Natural killer cell treated with Interleukin-12 subunit alpha and Interleukin-12 subunit beta and Interleukin-15 and Interleukin-18, amount 100 ng/mL, for 72 hours (primary cell): Measurements from ENCODE around the gene MSI2. TPM values are rescaled to one million over a fixed set of nuclear protein-coding genes. Genes with fewer than 3 reads are reported as not detected.

Experiments used
- ATAC-seq, 2 donors: fragments of 150-1000 bp; cut with Tn5 transposase in 1 of 2; sonication (Bioruptor Pico), chemical (Tn5 transposase) in 1 of 2; 2 replicates each; pipeline ENCODE4 v1.10.0; 2021
- DNase-seq: peaks from one replicate; pipeline ENCODE4 v3.0.0; 2022; ENCODE audit warnings: low spot score
- H3K27ac Mint-ChIP-seq, 2 donors: 1 replicate in 1 of 2; 2 replicates in 1 of 2; pipeline ENCODE4 v1.8.0; 2022; ENCODE audit warnings: mixed read lengths in 2 of 2, mild to moderate bottlenecking in 1 of 2, moderate library complexity in 1 of 2
- H3K27me3 Mint-ChIP-seq, 2 donors: 1 replicate in 1 of 2; 2 replicates in 1 of 2; pipeline ENCODE4 v1.8.0; 2022; ENCODE audit warnings: mixed read lengths in 2 of 2
- H3K36me3 Mint-ChIP-seq: one replicate; pipeline ENCODE4 v1.8.0; 2022; ENCODE audit warnings: mixed read lengths
- H3K4me1 Mint-ChIP-seq, 2 donors: 1 replicate in 1 of 2; 2 replicates in 1 of 2; pipeline ENCODE4 v1.8.0; 2022; ENCODE audit warnings: low read depth in 2 of 2, mixed read lengths in 2 of 2, mild to moderate bottlenecking in 1 of 2
- H3K4me3 Mint-ChIP-seq: one replicate; pipeline ENCODE4 v1.8.0; 2022; ENCODE audit warnings: mixed read lengths
- H3K9me3 Mint-ChIP-seq: 2 replicates; pipeline ENCODE4 v1.8.0; 2022; ENCODE audit warnings: mixed read lengths
- total RNA-seq, 2 donors: library from RNA; stranded (reverse); gene quantifications; one replicate each; pipeline ENCODE4 v1.2.3, GENCODE V29; 2022

MSI2 gene
- total RNA-seq, 2 donors from 2014 or later = 51.3 to 126 TPM

- Mint-ChIP-seq H3K4me1 (peaks cover 12 to 14% of the 10 kb centered on the region in 2 donors), H3K27ac (peak overlapping the region; percentile 62 to 75), H3K4me3 (peak overlapping the region; percentile 69), H3K9me3 (peaks cover 3% of the 10 kb centered on the region), H3K36me3 (peaks cover 17% of the 10 kb centered on the region), H3K27me3 (no peaks in the 10 kb centered on the region)
- DNase-seq (no peak), ATAC-seq (no peak)
Measured at GRCh38 chr17:57692770-57693169, 436.4 kb downstream of the MSI2 start.

DNA sequence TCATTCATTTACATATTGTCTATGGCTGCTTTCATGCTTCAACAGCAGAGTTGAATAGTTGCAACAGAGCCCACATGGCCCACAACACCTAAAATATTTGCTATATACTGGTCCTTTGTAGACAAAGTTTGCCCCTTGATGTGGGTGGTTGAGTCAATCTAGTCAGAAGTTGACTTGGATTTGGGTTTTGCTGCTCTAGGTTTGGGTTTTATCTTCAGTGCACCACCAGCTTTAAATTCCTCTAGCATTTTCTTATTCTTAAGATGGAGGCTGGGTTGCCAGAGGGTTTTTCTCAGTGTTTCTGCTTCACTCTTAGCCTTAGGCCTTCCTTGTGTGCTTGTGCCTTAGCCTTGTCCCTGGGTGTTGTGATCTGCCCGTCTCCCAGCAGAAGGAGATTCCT, 437.7 kb downstream of the MSI2 start:
- H3K27ac Mint-ChIP-seq = peak overlapping the region in 1 of 2 donors; percentile 62
- H3K9me3 Mint-ChIP-seq = peaks cover 3% of the 10 kb centered on the region
- no peak overlapping the region for H3K4me3 Mint-ChIP-seq
- peaks cover 17% of the 10 kb centered on the region for H3K36me3 Mint-ChIP-seq
- ATAC-seq (no peak), DNase-seq (no peak)
- no peaks in the 10 kb centered on the region for H3K27me3 Mint-ChIP-seq
- peaks cover 12 to 14% of the 10 kb centered on the region in 2 donors for H3K4me1 Mint-ChIP-seq

GRCh38 chr17:57696050-57696449, 439.7 kb downstream of the MSI2 start:
- Mint-ChIP-seq H3K27me3 (no peaks in the 10 kb centered on the region), H3K4me3 (no peak overlapping the region), H3K27ac (no peak overlapping the region), H3K4me1 (peaks cover 12 to 14% of the 10 kb centered on the region in 2 donors), H3K36me3 (peaks cover 17% of the 10 kb centered on the region), H3K9me3 (peaks cover 3% of the 10 kb centered on the region)
- ATAC-seq = no peak
- no peak for DNase-seq

GRCh38 chr17:57697197-57697596, 440.9 kb downstream of the MSI2 start:
- Mint-ChIP-seq H3K9me3 (peaks cover 3% of the 10 kb centered on the region), H3K27me3 (no peaks in the 10 kb centered on the region), H3K4me3 (no peak overlapping the region), H3K27ac (no peak overlapping the region), H3K4me1 (peaks cover 12 to 14% of the 10 kb centered on the region in 2 donors), H3K36me3 (peaks cover 13% of the 10 kb centered on the region)
- DNase-seq = no peak
- ATAC-seq = no peak

DNA sequence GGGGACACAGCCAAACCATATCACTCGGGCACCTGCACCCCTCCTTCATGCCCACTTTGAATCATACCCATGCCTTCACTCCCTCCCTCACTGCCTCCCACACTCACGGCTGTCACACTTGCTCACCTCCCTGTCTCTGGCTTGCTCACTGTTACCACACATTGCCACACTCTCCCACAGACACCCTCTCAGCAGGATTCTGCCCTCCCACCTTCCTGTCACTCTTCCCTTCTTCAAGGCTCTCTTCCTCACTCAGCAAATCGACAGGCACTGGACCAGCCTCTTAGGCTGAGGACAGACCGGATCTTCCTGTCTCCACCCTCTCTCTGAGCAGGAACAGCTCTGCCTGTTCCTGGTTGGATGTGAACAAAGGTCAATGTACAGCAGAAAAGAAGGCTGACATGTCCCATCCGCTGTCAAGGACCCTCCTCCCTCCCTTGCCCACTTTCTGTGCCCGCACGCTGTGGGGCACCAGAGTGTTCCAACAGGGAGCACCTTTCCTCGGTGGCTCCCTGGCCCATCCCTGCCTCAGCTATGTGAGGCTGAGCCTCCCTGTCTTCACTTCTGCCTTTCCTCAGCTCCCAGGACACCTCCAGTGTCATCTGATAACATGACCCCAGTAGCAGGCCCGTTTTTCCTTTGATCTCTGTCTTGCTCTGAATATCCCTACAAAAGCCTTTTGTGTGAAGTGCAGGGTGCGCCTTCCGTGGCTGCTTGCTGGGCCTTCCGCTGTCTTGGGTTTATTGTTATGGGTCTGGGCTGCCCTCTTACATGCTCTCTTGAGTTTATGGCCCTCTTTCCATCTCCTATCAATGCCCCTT, 441.8 kb downstream of the MSI2 start:
- ATAC-seq (peak; percentile 78 to 83), DNase-seq (peak; percentile 68)
- Mint-ChIP-seq H3K9me3 (no peaks in the 10 kb centered on the region), H3K27me3 (no peaks in the 10 kb centered on the region), H3K36me3 (peaks cover 6% of the 10 kb centered on the region), H3K4me1 (peaks cover 4 to 6% of the 10 kb centered on the region in 2 donors), H3K27ac (no peak overlapping the region), H3K4me3 (no peak overlapping the region)

- Mint-ChIP-seq H3K4me1 (no peaks in the 10 kb centered on the region), H3K9me3 (no peaks in the 10 kb centered on the region), H3K4me3 (no peak overlapping the region), H3K27me3 (no peaks in the 10 kb centered on the region), H3K36me3 (no peaks in the 10 kb centered on the region), H3K27ac (peak overlapping the region in 1 of 2 donors; percentile 59)
- ATAC-seq (no peak), DNase-seq (no peak)
Measured at GRCh38 chr17:57699751-57700219, 443.5 kb downstream of the MSI2 start.

- peaks cover 0 to 3% of the 10 kb centered on the region in 2 donors for H3K4me1 Mint-ChIP-seq
- no peaks in the 10 kb centered on the region for H3K9me3 Mint-ChIP-seq
- H3K27me3 Mint-ChIP-seq = peaks cover 0 to 3% of the 10 kb centered on the region in 2 donors
- H3K36me3 Mint-ChIP-seq = no peaks in the 10 kb centered on the region
- no peak overlapping the region for H3K27ac Mint-ChIP-seq
- DNase-seq (no peak), ATAC-seq (no peak)
- H3K4me3 Mint-ChIP-seq = no peak overlapping the region
Measured at GRCh38 chr17:57701124-57701523, 444.8 kb downstream of the MSI2 start.

DNA sequence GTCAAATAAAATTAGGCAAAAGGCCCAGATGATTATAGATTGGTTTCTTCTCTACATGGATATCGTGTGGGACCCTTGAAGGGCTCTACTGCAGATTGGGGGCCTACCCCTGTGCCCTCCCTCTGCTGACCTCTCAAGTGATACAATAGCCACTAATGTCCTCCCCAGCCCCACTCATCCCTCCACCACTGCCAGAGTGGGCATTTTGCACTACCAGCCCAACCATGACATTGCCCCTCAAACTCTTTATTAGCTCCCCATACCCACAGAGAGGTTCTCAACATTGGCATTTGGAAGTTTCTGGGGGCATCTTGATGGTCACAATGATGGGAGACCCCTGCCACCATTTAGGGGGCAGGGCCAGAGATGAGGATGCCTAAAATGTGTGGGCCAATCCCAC, 446.9 kb downstream of the MSI2 start:
- Mint-ChIP-seq H3K27ac (no peak overlapping the region), H3K36me3 (no peaks in the 10 kb centered on the region)

DNA sequence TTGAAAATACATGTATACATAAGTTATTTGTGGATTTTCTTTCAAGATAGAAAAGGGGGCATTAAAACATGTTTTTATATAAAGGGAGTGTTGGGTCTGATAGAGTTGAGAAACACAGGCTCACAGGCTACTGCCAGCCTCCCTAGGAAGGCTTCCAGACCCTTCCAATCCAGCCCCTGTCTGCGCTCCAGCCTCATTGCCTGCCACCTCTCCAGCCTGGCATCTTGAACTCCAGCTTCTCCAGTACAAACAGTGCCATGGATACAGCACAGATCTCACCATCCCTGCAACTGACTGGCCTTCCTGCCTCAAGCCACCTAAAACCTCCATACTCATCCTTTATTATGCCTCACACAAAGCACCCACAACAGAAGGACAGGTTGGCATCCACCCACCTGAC, 448.1 kb downstream of the MSI2 start:
- no peak for DNase-seq
- H3K36me3 Mint-ChIP-seq = no peaks in the 10 kb centered on the region
- no peak for ATAC-seq
- no peak overlapping the region for H3K27ac Mint-ChIP-seq
- peaks cover 0 to 3% of the 10 kb centered on the region in 2 donors for H3K27me3 Mint-ChIP-seq
- H3K4me3 Mint-ChIP-seq = no peak overlapping the region
- peaks cover 0 to 3% of the 10 kb centered on the region in 2 donors for H3K4me1 Mint-ChIP-seq
- no peaks in the 10 kb centered on the region for H3K9me3 Mint-ChIP-seq

More for the DNA sequence above, 446.9 kb downstream of the MSI2 start:
- no peak for ATAC-seq
- DNase-seq = no peak
- Mint-ChIP-seq H3K4me3 (no peak overlapping the region), H3K27me3 (peaks cover 0 to 3% of the 10 kb centered on the region in 2 donors), H3K4me1 (peaks cover 0 to 3% of the 10 kb centered on the region in 2 donors), H3K9me3 (no peaks in the 10 kb centered on the region)

DNA sequence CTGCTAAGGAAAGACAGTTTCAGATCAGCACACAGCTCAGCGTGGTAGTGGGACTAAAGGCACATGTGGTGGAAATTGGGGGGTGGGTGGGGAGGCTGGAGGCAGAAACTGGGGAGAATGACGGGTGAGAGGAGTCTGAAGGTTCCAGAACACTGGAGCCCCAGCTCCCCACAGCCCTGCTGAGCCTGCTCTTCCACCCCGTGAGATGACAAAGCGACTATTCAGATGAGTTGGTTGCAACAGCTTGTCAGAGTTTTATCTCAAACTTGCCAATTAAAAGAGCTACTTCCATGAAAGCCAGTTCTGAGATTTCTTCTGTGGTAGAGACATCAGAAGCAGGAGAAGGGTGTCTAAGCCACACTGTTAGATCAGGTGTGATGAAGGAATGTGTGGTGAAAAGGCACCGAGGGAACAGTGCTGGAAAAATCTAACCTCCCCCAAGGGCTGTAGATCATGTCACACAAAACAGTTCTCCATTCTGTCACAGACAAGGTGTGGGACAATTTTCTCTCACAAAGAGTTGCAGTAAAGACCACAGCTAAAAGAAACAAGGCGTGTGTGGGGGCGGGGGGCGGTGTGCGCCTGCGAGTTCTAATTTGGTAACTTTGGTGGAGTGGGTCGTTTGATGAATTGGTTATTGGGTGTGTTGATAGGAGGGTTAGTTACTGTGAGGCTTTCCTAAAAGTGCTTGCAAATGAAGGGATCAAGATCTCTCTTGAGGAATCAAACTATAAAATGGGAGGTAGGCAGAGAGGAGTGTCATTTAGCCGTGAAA, 449.8 kb downstream of the MSI2 start:
- H3K4me3 Mint-ChIP-seq = no peak overlapping the region
- peaks cover 0 to 3% of the 10 kb centered on the region in 2 donors for H3K4me1 Mint-ChIP-seq
- peak overlapping the region in 1 of 2 donors; percentile 33 for H3K27ac Mint-ChIP-seq
- H3K36me3 Mint-ChIP-seq = no peaks in the 10 kb centered on the region
- H3K9me3 Mint-ChIP-seq = no peaks in the 10 kb centered on the region
- DNase-seq (no peak), ATAC-seq (no peak)
- H3K27me3 Mint-ChIP-seq = peaks cover 4 to 6% of the 10 kb centered on the region in 2 donors

DNA sequence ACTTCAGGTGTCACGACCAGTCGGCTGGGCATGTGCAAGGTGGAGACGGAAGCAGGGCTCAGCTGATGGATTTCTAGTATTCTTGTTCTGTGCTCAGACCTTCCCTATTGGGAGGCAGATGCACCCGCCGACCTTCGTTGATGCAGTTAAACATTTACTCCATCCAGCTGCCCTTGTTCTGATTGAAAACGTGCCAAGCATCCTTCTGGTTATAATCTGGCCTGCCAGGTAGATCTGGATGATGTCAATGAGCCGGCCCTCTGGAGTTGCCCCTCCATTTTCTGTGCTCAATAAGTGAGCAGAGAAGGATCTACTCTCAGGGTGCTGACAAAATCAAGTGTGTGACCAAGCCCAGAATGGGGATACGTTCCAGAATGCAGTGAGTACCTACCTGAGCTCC, 450.4 kb downstream of the MSI2 start:
- Mint-ChIP-seq H3K36me3 (no peaks in the 10 kb centered on the region), H3K27ac (peak overlapping the region in 1 of 2 donors; percentile 16)
- ATAC-seq = no peak

DNA sequence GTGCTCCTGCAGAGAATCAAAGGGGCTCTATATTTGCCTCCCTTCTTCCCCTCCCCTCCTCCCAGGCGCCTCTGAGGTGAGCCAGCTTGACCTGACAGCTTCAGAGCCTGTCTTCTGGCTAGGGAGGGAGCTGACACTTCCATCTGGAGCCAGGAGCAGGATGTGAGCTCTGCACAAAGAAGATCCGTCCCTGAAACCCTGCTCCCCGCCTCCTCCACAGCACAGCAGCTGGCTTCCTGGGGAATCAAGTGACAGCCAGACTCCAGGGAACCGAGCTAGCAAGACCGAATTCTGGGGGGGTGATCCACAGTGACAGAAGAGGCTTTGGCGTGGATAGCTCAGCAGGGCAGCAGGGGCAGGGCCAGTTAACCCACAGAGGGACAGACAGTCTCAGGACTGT, 451.6 kb downstream of the MSI2 start:
- Mint-ChIP-seq H3K9me3 (no peaks in the 10 kb centered on the region), H3K27ac (no peak overlapping the region), H3K4me1 (peaks cover 0 to 3% of the 10 kb centered on the region in 2 donors), H3K27me3 (peaks cover 13 to 14% of the 10 kb centered on the region in 2 donors), H3K36me3 (no peaks in the 10 kb centered on the region), H3K4me3 (no peak overlapping the region)
- no peak for ATAC-seq
- no peak for DNase-seq

More for the DNA sequence above, 450.4 kb downstream of the MSI2 start:
- Mint-ChIP-seq H3K4me1 (peaks cover 0 to 3% of the 10 kb centered on the region in 2 donors), H3K27me3 (peaks cover 10 to 13% of the 10 kb centered on the region in 2 donors), H3K4me3 (no peak overlapping the region), H3K9me3 (no peaks in the 10 kb centered on the region)
- no peak for DNase-seq

DNA sequence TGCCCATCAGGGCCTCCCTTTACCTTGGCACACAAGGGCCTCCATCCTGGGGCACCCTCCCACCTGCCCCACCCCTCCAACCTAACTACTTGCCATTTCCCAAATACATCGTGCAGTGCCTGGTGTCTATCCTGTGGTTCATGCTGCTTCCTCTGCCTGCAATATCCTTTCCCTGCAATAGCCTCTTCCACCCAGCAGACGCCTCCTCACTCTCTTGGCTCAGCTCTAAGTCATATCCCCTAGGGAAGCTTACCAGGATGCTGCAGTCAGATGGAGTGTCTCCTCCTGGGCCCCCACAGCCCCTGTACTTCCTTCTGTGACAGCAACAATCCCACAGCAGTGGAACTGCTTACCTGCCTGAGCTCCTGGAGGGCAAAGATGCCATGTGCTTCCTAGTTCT, 452.1 kb downstream of the MSI2 start:
- Mint-ChIP-seq H3K27ac (no peak overlapping the region), H3K27me3 (peaks cover 16 to 19% of the 10 kb centered on the region in 2 donors), H3K4me1 (peaks cover 0 to 3% of the 10 kb centered on the region in 2 donors), H3K36me3 (no peaks in the 10 kb centered on the region), H3K9me3 (no peaks in the 10 kb centered on the region), H3K4me3 (no peak overlapping the region)
- no peak for DNase-seq
- no peak for ATAC-seq

DNA sequence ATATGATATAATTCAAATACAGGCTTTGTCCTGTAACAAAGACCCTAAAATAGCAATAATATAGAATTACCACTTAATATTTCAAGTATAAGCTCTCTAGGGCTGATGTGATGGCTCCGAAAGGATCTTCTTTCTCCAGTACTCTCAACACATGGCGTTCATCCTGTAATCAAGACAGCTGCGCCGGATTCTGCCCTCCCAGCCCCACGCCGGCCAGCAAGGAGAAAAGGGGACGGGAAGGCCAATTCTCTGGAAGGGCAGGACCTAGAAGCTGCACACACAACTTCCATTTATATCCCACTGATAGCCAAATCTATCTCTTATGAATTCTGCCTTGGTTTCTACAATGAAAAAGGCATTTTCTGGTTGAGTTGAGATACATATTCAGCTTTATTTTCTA, 456.8 kb downstream of the MSI2 start:
- H3K4me1 Mint-ChIP-seq = no peaks in the 10 kb centered on the region
- no peaks in the 10 kb centered on the region for H3K36me3 Mint-ChIP-seq
- H3K27ac Mint-ChIP-seq = no peak overlapping the region
- H3K27me3 Mint-ChIP-seq = peaks cover 29 to 46% of the 10 kb centered on the region in 2 donors
- ATAC-seq = no peak
- no peak overlapping the region for H3K4me3 Mint-ChIP-seq
- no peaks in the 10 kb centered on the region for H3K9me3 Mint-ChIP-seq
- no peak for DNase-seq
